ENCODE measurements around the gene BAZ1B.
"Not testable (repeated sequence)": the region's sequence is repeated elsewhere in the genome, so short reads cannot be mapped to it uniquely, and the experiment has no call there.

BAZ1B gene

GRCh38 chr7:73426016-73426415 lies 96.1 kb downstream of the BAZ1B start:
- no peak for DNase-seq

GRCh38 chr7:73425356-73425983 lies 96.6 kb downstream of the BAZ1B start:
- no peak for DNase-seq

GRCh38 chr7:73424489-73424885 lies 97.6 kb downstream of the BAZ1B start:
- DNase-seq, result no peak

GRCh38 chr7:73423519-73424488 lies 98.3 kb downstream of the BAZ1B start:
- DNase-seq, result no peak

- not testable (repeated sequence) for DNase-seq
These were observed 101.5 kb downstream of the BAZ1B start for GRCh38 chr7:73420610-73421009.

GRCh38 chr7:73420016-73420415 lies 102.1 kb downstream of the BAZ1B start:
- not testable (repeated sequence) for DNase-seq

- DNase-seq, result no peak
These were observed 103.9 kb downstream of the BAZ1B start for GRCh38 chr7:73418113-73418703.

GRCh38 chr7:73410541-73411131 lies 111.5 kb downstream of the BAZ1B start:
- DNase-seq, result not testable (repeated sequence)

GRCh38 chr7:73404860-73405259 lies 117.2 kb downstream of the BAZ1B start:
- not testable (repeated sequence) for DNase-seq

- not testable (repeated sequence) for DNase-seq
These were observed 122.7 kb downstream of the BAZ1B start for GRCh38 chr7:73399185-73400050.

GRCh38 chr7:73397521-73398281 lies 124.4 kb downstream of the BAZ1B start:
- no peak for DNase-seq

GRCh38 chr7:73395538-73396503 lies 126.3 kb downstream of the BAZ1B start:
- no peak for DNase-seq

- no peak for DNase-seq
These were observed 127.7 kb downstream of the BAZ1B start for GRCh38 chr7:73394422-73394821.

GRCh38 chr7:73391396-73391795 lies 130.7 kb downstream of the BAZ1B start:
- no peak for DNase-seq
